Measurements from ENCODE around the gene SEMA6A. TPM values are rescaled to one million over a fixed set of nuclear protein-coding genes. Genes with fewer than 3 reads are reported as not detected.

SEMA6A gene
- polyA plus RNA-seq, 2 of the 4 experiments (the other 2 are of a cell fraction), result 0.01 TPM; not detected in 1

- ChIA-PET CTCF (interaction anchor here (0.7 to 1.5 kb wide), 2 partner anchors 14 to 15 kb away, joined by 3 to 4 read pairs; no protein-coding TSS in a partner anchor), POLR2A (no interaction called here)
- ATAC-seq, result no peak
- no peak for FAIRE-seq
- peak overlapping the region; percentile 99 for H3K4me2 ChIP-seq
- H3K4me3 ChIP-seq, result no peak overlapping the region
- H3K9me3 ChIP-seq, result 0 out of 3 replicates have a peak, but pooled peaks cover 2% of the 10 kb centered on the region
- TF ChIP-seq RCOR1 (IDR thresholded peaks at IDR 0.05; ENCODE audit: low read depth, low read length) (no peak), NR3C1 (IDR thresholded peaks at IDR 0.05) (no peak), SREBF2 (IDR thresholded peaks at IDR 0.05) (no peak), CEBPB (IDR thresholded peaks at IDR 0.05) (no peak), HDAC2 (IDR thresholded peaks at IDR 0.05) (no peak), JUN (IDR thresholded peaks at IDR 0.05) (no peak), HOXA7 (CRISPR knock-in tag; IDR thresholded peaks at IDR 0.05) (no peak), REST (IDR thresholded peaks at IDR 0.05) (no peak), RARB (CRISPR knock-in tag; IDR thresholded peaks at IDR 0.05) (no peak), MYC (IDR thresholded peaks at IDR 0.05; ENCODE audit: borderline replicate concordance, low read length) (no peak), NFE2L2 (conservative IDR thresholded peaks at IDR 0.05; ENCODE audit: low read length) (no peak), E2F6 (IDR thresholded peaks at IDR 0.05; ENCODE audit: borderline replicate concordance, low read depth) (no peak), ZSCAN20 (CRISPR knock-in tag; IDR thresholded peaks at IDR 0.05) (no peak), RFX5 (IDR thresholded peaks at IDR 0.05) (no peak), ZNF302 (CRISPR knock-in tag; IDR thresholded peaks at IDR 0.05) (no peak), CHD4 (IDR thresholded peaks at IDR 0.05; ENCODE audit: borderline replicate concordance) (no peak), RAD21 (conservative IDR thresholded peaks at IDR 0.05 in 1 of 2, IDR thresholded peaks at IDR 0.05 in 1 of 2) (no peak), TFCP2L1 (CRISPR knock-in tag; IDR thresholded peaks at IDR 0.05) (no peak), KDM1A (IDR thresholded peaks at IDR 0.05; ENCODE audit: low read depth) (no peak), GATA3 (IDR thresholded peaks at IDR 0.05; ENCODE audit: borderline replicate concordance) (no peak)
- peak in 1 of 2 experiments; percentile 6 for DNase-seq (ENCODE audit: low read depth in 1 of 2, low spot score in 1 of 2)
- WGBS (ENCODE audit: missing lambda C conversion rate), result 33% methylated on average over 17 of the region's 17 CpGs
- H3K4me1 ChIP-seq, result peaks cover 40% of the 10 kb centered on the region
- H3K27ac ChIP-seq, result no peak overlapping the region
These were observed 2.9 kb downstream of the SEMA6A start for GRCh38 chr5:116571568-116572349.

GRCh38 chr5:116569999-116570398 lies 4.6 kb downstream of the SEMA6A start:
- ChIA-PET POLR2A (no interaction called here), CTCF (interaction anchor here (0.6 to 1.2 kb wide), 2 partner anchors 12 to 169 kb away, joined by 3 to 4 read pairs; no protein-coding TSS in a partner anchor)
- Histone ChIP-seq H3K4me2 (no peak overlapping the region), H3K9me3 (0 out of 3 replicates have a peak, but pooled peaks cover 2% of the 10 kb centered on the region), H3K4me3 (no peak overlapping the region), H3K27ac (no peak overlapping the region), H3K4me1 (peaks cover 31% of the 10 kb centered on the region)
- DNase-seq (ENCODE audit: low read depth in 1 of 2, low spot score in 1 of 2), result no peak
- 2% methylated on average over 4 of the region's 4 CpGs for WGBS (ENCODE audit: missing lambda C conversion rate)
- TF ChIP-seq BCL3 (IDR thresholded peaks at IDR 0.05), result no peak
- TF ChIP-seq RCOR1 (IDR thresholded peaks at IDR 0.05; ENCODE audit: low read depth, low read length), result no peak
- TF ChIP-seq EP300 (IDR thresholded peaks at IDR 0.05), result no peak
- TF ChIP-seq GATA3 (IDR thresholded peaks at IDR 0.05; ENCODE audit: borderline replicate concordance), result no peak
- TF ChIP-seq KDM5A (IDR thresholded peaks at IDR 0.05), result no peak
- no peak for TF ChIP-seq ZC3H11A (IDR thresholded peaks at IDR 0.05)
- TF ChIP-seq BHLHE40 (IDR thresholded peaks at IDR 0.05; ENCODE audit: low read depth, low read length), result no peak
- TF ChIP-seq REST (IDR thresholded peaks at IDR 0.05), result no peak
- TF ChIP-seq HOXB5 (CRISPR knock-in tag; IDR thresholded peaks at IDR 0.05), result no peak
- TF ChIP-seq EHMT2 (IDR thresholded peaks at IDR 0.05; ENCODE audit: low read depth), result no peak
- TF ChIP-seq ZSCAN20 (CRISPR knock-in tag; IDR thresholded peaks at IDR 0.05), result no peak
- no peak for TF ChIP-seq RAD21 (conservative IDR thresholded peaks at IDR 0.05 in 1 of 2, IDR thresholded peaks at IDR 0.05 in 1 of 2)
- no peak for TF ChIP-seq HDAC2 (IDR thresholded peaks at IDR 0.05)
- TF ChIP-seq PHF8 (IDR thresholded peaks at IDR 0.05; ENCODE audit: borderline replicate concordance, low read depth), result no peak
- FAIRE-seq, result no peak
- ATAC-seq, result no peak

Data from A549 (cell line).